GM12873 (cell line): ENCODE data around the gene TRIP12.
A peak's percentile ranks its signal among the peaks of the same experiment; 100 is the strongest.

Experiments
- TF ChIP-seq, protein P1 (sequence below): IDR thresholded peaks from 2 replicates; pipeline ENCODE4 v1.5.1; 2012; ENCODE audit warnings: low read depth, mild to moderate bottlenecking, moderate library complexity, low read length, control low read depth; ENCODE audit not compliant: insufficient read depth; ENCODE audit errors: missing control alignments

The TRIP12 gene

DNA sequence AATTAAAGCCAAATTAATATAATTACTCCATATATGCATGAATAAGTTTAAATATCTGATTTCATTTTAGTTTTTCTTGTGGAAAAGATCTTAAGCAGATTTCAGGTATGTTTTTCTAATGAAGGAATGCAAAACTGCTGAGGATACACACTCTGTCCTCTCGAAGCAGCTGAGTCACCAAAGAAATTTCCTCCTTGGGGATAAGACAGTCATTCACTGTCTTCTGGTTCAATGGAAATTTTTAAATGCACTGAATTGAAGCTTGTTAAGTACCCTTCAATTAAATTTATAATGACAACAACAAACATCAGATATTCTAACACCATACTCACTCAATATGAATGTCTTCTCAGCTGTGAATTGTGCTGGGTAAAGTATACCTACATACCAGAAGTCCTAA lies 106.0 kb downstream of the TRIP12 start:
- TF ChIP-seq, protein P1, sequence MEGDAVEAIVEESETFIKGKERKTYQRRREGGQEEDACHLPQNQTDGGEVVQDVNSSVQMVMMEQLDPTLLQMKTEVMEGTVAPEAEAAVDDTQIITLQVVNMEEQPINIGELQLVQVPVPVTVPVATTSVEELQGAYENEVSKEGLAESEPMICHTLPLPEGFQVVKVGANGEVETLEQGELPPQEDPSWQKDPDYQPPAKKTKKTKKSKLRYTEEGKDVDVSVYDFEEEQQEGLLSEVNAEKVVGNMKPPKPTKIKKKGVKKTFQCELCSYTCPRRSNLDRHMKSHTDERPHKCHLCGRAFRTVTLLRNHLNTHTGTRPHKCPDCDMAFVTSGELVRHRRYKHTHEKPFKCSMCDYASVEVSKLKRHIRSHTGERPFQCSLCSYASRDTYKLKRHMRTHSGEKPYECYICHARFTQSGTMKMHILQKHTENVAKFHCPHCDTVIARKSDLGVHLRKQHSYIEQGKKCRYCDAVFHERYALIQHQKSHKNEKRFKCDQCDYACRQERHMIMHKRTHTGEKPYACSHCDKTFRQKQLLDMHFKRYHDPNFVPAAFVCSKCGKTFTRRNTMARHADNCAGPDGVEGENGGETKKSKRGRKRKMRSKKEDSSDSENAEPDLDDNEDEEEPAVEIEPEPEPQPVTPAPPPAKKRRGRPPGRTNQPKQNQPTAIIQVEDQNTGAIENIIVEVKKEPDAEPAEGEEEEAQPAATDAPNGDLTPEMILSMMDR, result no peak

GRCh38 chr2:229815342-229815741 lies 106.5 kb downstream of the TRIP12 start:
- TF ChIP-seq, protein P1, result no peak

- TF ChIP-seq, protein P1, result no peak
Observed at GRCh38 chr2:229810786-229811185, 111.0 kb downstream of the TRIP12 start.

DNA sequence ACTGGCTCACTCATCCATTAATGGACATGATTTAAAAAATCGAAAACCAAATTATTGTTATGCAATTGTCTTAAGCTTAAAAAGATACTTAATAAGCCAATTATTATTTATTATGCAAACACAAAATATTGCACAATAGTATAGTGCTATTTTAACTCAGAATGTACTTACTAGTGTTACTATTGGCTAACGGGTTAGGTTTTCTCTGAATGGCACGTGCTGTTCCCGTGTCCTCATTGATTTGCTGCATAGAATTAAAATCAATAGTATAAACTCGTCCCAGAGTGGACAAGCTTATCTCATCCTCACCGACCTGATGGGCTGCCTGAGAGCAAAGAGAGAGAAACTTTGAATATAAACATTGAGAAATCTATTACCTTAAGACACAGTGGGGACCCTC lies 116.2 kb downstream of the TRIP12 start:
- TF ChIP-seq, protein P1, result no peak

GRCh38 chr2:229802785-229803184 lies 119.0 kb downstream of the TRIP12 start:
- TF ChIP-seq, protein P1, result no peak

- TF ChIP-seq, protein P1, result peak; percentile 70
Observed at GRCh38 chr2:229800997-229801754, 120.6 kb downstream of the TRIP12 start.

- TF ChIP-seq, protein P1, result no peak
Observed at GRCh38 chr2:229798446-229799155, 123.2 kb downstream of the TRIP12 start.
